NCI-H128 (cell line): ENCODE results near the gene PDE4DIP.
"Not testable (repeated sequence)": the region's sequence is repeated elsewhere in the genome, so short reads cannot be mapped to it uniquely, and the experiment has no call there.

Experiments used
- DNase-seq: peaks from one replicate; lab custom pipeline; 2025; ENCODE audit not compliant: unreplicated experiment; lab: John Stamatoyannopoulos, UW

The PDE4DIP gene

DNA sequence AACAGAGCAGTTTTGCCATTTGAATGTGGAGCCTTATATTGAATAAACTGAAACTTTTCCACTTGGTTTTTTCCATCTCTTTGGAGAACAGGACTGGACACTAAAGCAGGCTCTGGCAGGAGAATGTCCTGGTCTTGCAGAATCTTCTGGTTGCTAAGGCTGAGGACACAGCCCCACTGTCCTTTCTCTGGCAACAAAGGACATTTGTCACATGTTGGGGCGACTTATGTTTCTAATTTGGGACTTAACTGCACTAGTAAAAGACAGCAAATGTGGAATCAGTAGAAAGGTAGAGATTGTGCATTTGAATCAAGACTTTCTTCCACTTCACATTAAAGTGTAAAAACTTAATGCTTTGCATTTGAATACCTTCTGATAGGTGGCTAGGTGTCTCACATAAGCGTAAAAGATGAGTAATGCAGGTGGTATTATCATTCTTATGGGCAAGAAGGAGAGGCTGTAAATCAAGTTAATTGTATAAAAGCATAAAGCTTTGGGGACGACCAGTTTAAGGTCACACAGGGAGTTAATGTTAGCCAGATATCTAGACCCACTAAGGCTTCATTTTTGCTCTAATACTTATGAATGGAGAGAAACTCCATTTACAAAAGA, 74.7 kb downstream of the PDE4DIP start:
- DNase-seq, result not testable (repeated sequence)

DNA sequence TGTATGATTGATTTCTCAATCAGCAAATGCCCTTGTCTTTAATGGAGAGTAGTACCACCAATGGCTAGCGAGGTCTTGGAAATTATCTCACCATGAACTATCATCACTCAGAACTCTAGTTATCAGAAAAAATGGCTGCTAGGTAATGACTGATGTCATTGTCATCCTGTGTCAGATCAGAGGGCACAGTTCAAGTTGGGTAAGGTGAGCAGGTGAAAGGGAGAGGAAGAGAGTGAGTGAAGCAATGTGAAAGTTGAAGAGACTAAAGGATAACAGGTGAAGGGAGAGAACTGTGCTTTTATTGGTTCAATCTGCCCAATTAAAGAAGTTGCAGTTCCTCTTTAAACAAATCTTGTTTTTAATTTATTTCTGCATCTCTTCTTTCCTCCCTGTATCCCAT, 76.8 kb downstream of the PDE4DIP start:
- DNase-seq, result not testable (repeated sequence)

DNA sequence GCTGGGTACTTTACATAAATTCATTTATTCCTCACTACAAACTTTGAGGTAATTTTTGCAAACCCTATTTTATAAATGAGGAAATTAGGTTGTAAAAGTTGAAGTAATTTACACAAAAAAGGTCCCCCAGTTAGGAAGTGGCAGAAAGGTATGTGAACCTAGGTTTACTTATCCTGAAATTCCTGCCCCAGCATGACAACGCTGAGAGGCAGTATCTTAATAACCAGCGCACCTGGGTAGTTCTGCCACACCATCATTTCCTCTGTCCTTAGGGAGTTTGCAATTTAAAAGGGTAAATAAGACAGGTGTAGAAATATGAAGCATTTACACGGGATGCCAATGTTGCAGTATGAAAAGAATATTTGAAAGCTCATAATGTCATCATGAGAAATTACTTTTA, 79.6 kb downstream of the PDE4DIP start:
- not testable (repeated sequence) for DNase-seq

DNA sequence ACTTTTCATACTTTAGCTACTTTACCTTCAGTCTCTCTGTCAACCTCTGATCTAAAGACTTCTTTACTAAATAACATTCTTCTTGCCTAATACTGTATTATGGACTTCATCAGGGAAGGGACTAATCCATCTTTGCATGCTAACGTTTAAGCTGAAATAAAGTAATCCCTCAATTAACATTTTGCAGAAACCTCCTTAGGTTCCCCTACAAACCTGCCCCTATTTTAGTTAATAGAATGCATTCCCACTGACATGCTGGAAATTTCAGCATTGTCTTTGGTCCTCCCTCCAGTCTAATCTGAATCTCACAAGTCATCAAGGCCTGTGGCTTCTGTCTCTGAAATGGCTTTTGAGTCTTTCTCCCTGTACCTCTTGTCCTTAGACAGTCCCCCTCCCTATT, 83.4 kb downstream of the PDE4DIP start:
- not testable (repeated sequence) for DNase-seq

DNA sequence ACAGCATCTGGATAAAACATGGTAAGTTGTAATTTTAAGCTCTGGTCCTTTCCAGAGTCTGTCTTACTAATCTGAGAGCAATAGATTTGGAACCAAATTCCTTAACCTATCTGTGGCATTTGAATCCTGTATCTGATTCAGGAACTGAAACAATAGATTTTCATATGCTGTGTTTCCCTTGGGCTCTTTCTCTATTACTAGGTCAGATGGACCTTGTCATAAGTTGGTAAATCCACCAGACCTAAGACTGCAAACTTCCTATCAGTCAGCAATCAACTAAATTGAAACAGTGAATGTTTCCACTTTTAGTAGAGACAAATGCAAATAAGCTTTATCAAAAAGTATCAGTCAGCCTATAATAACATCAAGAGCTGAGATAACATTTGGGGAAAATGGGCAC, 85.0 kb downstream of the PDE4DIP start:
- DNase-seq, result not testable (repeated sequence)

DNA sequence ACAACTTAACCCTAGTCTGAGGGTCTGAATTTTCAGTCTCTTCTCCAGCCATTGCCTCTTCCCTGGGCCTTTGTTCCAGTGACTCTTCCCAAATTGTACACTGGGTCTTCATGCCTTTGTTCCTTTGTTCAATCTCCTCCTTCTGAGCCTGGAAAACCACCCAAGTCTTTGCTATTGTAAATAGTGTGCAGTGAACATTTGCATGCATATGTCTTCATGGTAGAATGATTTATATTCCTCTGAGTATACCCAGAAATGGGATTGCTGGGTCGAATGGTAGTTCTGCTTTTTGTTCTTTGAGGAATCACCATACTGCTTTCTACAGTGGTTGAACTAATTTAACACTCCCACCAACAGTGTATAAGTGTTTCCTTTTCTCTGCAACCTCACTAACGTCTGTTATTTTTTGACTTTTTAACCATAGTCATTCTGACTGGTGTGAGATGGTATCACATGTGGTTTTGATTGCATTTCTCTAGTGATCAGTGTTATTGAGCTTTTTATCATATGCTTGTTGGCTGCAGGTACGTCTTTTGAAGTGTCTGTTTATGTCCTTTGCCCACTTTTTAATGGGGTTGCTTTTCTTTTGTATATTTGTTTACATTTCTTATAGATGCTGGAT, 91.3 kb downstream of the PDE4DIP start:
- not testable (repeated sequence) for DNase-seq

DNA sequence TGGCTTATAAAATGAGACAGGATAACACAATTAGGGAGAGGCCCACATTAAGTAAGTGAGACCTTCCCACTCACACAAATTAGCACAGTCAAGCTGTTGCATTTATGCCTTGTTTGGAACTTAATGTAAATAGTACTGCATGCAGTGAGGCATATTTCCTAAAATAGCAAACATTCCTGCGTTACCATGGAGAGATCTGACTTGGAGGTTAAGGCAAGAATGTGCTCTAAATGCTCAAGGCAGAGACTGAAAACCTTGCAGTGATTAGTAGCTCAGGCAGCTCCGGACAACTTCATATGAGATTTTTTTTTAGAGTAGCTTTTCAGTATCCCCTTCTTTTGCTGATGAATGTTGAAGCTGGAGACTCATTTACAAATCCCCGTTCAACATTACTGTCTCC, 98.7 kb downstream of the PDE4DIP start:
- not testable (repeated sequence) for DNase-seq

DNA sequence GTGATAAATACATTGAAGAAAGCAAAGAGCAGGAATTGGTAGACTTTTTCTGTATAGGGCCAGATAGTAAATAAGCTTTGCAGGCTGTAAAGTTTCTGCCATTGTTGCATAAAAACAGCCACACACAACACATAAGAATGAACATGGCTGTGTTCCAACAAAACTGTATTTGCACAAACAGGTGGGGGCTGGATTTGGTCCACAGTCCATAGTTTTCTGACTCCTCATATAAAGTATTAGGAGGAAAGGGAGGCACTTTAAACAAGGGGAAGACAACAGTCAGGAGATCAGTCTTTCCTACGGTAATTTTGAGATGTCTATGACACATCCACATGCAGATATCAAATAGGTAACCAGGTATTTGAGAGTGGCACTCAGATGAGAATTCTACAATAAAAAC, 100.9 kb downstream of the PDE4DIP start:
- DNase-seq, result not testable (repeated sequence)

DNA sequence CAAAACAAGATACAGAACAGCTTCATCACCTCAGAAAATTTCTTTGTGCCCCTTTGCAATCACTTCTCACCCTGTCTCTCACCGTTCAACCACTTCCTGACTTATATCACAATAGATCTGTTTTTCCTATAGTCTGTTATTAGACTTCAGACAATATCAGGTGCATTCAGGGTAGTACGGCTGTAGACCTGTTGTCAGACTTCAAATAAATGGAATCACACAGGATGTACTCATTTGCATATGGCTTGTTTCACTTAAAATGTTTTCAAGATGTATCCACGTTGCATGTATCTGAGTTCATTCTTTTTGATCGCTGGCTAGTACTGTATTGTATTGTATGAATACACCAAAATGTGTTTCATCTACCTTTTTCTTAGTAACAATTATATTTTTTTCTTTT, 104.5 kb downstream of the PDE4DIP start:
- not testable (repeated sequence) for DNase-seq

DNA sequence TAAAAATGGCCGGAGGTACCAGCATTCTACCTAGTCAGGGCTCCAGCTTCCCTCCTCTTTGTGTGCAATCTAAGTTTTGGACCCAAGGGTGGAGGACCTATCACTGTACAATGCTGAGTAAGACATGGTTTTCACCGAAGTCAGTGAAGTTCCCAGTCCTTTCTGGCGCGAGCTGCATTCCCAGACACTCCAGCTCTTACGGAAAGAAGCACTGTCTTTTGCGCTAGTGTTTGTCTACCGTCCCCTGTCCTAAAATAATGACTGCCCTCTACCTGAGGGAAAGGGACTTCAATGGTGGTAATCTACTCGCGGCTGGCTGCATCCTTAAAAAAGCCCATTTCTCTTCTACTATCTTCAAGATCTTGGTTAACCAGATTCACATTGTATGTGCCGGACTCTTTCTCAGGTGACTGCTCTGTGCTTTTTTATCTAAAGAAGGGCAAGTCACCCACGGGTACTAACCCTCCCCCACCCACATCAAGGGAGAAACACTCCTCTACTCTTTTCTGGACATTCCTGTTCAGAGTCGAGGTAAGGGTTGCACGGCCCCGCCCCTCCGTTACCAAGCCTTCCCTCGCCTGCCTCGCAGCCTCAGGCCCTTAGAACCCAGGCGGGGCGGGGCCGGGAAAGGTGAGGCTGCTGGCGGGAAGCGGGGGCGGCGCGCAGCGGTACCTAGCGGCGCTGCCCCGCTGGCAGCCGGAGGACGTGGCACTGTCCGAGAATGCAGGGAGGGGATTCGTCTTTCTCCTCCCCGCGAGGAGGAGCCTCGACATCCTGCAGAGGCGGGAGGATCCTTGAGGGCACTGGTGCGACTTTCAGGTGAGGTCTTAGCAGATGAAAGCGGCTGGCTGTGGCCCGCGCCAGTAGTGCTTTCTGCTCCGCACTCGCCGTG, 107.4 kb downstream of the PDE4DIP start:
- peak; percentile 78 for DNase-seq

DNA sequence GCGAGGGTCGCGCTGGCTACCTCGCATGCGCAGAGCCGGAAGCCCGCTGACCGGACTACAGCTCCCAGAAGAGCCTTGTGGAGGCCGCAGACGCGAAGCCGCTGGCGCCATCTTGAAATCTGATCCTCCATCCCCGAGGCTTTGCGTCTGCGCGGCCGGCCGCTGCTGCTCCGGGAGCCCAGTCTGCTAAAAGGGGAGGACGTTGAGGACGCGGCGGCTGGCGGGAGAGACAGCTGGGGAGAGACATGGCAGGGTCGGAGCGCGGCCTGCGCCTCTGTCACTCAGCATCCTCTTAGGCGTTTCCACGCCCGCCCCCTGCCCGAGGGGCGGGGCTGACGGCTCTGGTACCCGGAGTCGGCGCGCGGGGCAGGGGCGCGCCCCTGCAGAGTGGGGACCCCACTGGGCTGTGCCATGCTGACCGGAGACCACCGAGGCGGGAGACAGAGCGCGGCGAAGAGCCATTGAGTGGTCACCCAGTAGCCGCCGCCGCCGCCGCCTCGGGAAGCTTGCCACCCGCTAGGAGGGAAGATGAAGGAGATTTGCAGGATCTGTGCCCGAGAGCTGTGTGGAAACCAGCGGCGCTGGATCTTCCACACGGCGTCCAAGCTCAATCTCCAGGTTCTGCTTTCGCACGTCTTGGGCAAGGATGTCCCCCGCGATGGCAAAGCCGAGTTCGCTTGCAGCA, 108.2 kb downstream of the PDE4DIP start:
- not testable (repeated sequence) for DNase-seq

DNA sequence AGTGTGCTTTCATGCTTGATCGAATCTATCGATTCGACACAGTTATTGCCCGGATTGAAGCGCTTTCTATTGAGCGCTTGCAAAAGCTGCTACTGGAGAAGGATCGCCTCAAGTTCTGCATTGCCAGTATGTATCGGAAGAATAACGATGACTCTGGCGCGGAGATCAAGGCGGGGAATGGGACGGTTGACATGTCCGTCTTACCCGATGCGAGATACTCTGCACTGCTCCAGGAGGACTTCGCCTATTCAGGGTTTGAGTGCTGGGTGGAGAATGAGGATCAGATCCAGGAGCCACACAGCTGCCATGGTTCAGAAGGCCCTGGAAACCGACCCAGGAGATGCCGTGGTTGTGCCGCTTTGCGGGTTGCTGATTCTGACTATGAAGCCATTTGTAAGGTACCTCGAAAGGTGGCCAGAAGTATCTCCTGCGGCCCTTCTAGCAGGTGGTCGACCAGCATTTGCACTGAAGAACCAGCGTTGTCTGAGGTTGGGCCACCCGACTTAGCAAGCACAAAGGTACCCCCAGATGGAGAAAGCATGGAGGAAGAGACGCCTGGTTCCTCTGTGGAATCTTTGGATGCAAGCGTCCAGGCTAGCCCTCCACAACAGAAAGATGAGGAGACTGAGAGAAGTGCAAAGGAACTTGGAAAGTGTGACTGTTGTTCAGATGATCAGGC, 108.8 kb downstream of the PDE4DIP start:
- DNase-seq, result not testable (repeated sequence)

DNA sequence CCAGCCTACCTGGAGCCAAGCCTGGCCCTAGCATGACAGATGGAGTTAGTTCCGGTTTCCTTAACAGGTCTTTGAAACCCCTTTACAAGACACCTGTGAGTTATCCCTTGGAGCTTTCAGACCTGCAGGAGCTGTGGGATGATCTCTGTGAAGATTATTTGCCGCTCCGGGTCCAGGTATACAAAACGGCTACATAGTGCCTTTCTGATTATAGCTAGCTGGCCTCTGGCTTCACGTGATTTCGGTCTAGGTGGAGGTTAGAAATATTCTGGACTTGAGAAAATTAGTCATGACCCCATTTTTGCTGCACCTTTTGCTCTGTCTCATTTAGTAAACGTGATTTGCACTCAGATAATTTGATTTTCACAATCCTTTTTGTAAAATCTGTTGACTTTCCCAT, 109.5 kb downstream of the PDE4DIP start:
- not testable (repeated sequence) for DNase-seq

DNA sequence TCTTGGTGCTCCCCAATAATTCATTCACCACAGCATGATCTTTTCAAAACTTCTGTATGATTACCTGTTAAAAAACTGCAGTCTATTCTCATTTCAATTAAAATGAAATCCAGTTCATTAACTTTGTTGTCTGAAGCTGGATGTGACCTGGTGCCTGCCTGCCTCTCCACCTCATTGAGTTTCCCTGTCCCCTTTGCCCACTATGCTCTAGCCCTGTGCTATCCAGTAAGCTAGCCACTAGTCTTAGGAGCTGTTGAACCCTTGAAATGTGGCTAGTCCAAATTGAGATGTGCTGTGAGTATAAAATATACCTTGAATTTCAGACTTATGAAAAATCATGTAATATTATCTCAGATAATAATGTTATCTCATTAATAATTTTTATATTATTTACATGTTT, 114.1 kb downstream of the PDE4DIP start:
- not testable (repeated sequence) for DNase-seq

DNA sequence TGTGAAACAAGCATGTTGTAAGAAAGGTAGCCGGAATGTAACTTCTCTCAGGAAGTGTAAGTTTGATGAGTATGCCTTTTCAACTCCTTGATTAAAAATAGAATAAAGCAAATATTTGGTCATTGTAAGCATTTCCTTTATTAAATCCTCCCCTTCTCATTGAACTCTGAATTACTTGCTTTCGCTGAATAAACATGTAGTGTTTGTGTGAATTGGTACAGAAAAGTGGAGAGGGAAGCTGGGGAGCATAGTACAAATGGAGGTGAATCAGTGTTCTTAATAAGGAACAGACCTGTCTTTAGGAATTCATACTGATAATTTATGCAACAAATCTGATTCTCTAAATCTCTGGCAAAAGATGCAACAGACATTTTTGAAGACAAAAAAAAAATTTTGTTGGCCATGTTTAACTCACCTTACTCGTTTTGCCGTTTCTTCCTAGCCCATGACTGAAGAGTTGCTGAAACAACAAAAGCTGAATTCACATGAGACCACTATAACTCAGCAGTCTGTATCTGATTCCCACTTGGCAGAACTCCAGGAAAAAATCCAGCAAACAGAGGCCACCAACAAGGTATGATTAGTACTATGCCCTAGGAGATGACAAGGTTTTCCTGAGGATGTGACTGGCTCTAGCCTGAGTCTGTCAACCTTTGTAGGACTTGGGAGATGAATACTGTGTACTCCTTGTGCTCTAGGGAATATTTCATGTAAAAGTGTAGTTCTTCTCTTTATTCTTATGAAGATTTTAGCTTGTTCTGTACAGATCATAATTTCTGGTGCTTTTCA, 116.2 kb downstream of the PDE4DIP start:
- DNase-seq, result not testable (repeated sequence)

DNA sequence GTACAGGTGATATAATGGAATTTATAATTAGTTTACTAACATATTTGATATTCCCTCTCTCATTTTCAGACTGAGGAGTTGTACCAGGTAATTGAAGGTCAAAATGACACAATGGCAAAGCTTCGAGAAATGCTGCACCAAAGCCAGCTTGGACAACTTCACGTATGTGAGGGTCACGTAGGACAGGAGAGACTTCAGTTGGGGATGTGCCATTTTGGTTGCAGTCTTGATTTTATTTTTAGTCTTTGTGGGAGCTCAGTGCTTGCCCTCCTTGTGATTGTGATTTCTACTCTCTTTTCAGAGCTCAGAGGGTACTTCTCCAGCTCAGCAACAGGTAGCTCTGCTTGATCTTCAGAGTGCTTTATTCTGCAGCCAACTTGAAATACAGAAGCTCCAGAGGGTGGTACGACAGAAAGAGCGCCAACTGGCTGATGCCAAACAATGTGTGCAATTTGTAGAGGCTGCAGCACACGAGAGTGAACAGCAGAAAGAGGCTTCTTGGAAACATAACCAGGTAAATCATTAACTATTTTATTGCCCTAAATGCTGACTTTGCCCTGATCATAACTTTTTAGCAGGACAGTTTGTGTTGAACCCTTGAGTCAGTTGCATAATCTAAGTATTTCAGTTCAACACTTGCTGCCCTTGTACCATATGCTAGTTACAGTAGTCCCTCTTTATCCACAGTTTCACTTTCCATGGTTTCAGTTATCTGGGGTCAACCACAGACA, 118.1 kb downstream of the PDE4DIP start:
- DNase-seq, result not testable (repeated sequence)

DNA sequence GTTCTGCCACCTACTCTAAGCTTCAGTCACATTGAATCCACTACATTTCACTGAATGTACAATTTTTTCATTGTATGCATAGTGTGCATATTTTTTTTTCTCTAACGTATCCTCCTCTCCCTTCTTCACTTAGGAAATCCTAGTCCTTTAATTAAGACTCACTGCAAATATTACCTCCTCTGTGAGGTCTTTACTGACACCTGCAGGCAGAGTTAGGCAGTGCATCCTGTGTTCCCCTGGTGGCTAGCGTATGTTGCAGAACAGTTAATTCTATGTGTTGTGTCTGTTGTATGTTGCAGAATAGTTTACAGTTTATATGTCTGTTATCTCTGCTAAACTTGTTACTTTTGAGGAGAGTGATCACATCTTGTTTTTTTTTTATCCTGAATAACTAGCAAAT, 121.9 kb downstream of the PDE4DIP start:
- DNase-seq, result not testable (repeated sequence)

DNA sequence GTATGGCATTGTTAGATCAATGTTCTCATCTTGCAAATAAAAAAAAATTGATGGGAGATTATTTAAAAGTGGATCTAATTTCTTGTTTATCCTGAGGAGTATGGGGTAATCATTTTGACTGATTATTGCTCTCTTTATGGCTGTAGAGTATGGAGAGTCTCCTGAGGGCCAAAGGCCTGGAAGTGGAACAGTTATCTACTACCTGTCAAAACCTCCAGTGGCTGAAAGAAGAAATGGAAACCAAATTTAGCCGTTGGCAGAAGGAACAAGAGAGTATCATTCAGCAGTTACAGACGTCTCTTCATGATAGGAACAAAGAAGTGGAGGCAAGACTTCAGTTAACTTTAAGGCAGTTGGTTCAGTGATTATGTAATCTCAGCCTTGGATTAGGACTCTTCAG, 123.4 kb downstream of the PDE4DIP start:
- DNase-seq, result not testable (repeated sequence)

DNA sequence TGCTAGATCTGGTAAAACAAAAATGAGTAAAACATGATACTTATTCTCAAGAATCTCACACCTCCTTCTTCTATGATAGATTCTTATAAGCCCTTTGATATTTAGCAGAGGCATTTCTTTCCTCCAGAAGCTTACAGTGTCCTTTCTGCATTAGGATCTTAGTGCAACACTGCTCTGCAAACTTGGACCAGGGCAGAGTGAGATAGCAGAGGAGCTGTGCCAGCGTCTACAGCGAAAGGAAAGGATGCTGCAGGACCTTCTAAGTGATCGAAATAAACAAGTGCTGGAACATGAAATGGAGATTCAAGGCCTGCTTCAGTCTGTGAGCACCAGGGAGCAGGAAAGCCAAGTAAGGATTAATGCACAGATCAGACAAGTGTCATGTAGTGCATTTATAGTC, 124.5 kb downstream of the PDE4DIP start:
- DNase-seq, result not testable (repeated sequence)
